Germinal center (tissue), 1 donor: ENCODE results near the gene MSS51.

ENCODE experiments used
- DNase-seq: peaks from one replicate; pipeline ENCODE4 v3.0.0; 2012; ENCODE audit warnings: mixed read lengths, low spot score

MSS51 gene

GRCh38 chr10:73433538-73433867 lies at the start of gene MSS51:
Gene MSS51 (minus strand): TSS chr10:73433561. CDS start chr10:73428284, 5,277 bp downstream.
- no peak for DNase-seq

- no peak for DNase-seq
These were observed 46.8 kb upstream of the MSS51 start for GRCh38 chr10:73480158-73480557.

- DNase-seq, result no peak
These were observed 45.3 kb upstream of the MSS51 start for GRCh38 chr10:73478636-73479035.

GRCh38 chr10:73471226-73471625 lies 37.9 kb upstream of the MSS51 start:
- no peak for DNase-seq

- no peak for DNase-seq
These were observed 36.2 kb upstream of the MSS51 start for GRCh38 chr10:73469579-73469978.

- DNase-seq, result no peak
These were observed 33.8 kb upstream of the MSS51 start for GRCh38 chr10:73467206-73467605.

GRCh38 chr10:73465978-73466726 lies 32.8 kb upstream of the MSS51 start:
- DNase-seq, result no peak

- no peak for DNase-seq
These were observed 27.5 kb upstream of the MSS51 start for GRCh38 chr10:73460897-73461296.

- DNase-seq, result no peak
These were observed 26.4 kb upstream of the MSS51 start for GRCh38 chr10:73459683-73460314.

GRCh38 chr10:73456187-73456890 lies 23.0 kb upstream of the MSS51 start:
- no peak for DNase-seq

- DNase-seq, result no peak
These were observed 15.8 kb upstream of the MSS51 start for GRCh38 chr10:73449113-73449512.

- DNase-seq, result no peak
These were observed 15.0 kb upstream of the MSS51 start for GRCh38 chr10:73448384-73448783.

GRCh38 chr10:73446926-73447325 lies 13.6 kb upstream of the MSS51 start:
- DNase-seq, result no peak

GRCh38 chr10:73444457-73444856 lies 11.1 kb upstream of the MSS51 start:
- no peak for DNase-seq

- no peak for DNase-seq
These were observed 6.4 kb upstream of the MSS51 start for GRCh38 chr10:73439605-73440312.

- DNase-seq, result no peak
These were observed 5.7 kb upstream of the MSS51 start for GRCh38 chr10:73439055-73439454.

- DNase-seq, result no peak
These were observed 469 bp downstream of the MSS51 start for GRCh38 chr10:73432646-73433537.

GRCh38 chr10:73426318-73426717 lies 7.0 kb downstream of the MSS51 start:
- no peak for DNase-seq

GRCh38 chr10:73424478-73424877 lies 8.9 kb downstream of the MSS51 start:
- DNase-seq, result no peak

GRCh38 chr10:73423309-73423708 lies 10.1 kb downstream of the MSS51 start:
- DNase-seq, result no peak

GRCh38 chr10:73416571-73416970 lies 16.8 kb downstream of the MSS51 start:
- DNase-seq, result no peak
